ENCODE data around the gene S100A14.
"Not testable (repeated sequence)": the region's sequence is repeated elsewhere in the genome, so short reads cannot be mapped to it uniquely, and the experiment has no call there.

S100A14 gene

GRCh38 chr1:153614189-153614900, 1.8 kb downstream of the S100A14 start:
- DNase-seq, result no peak

- DNase-seq, result no peak
Observed at GRCh38 chr1:153613406-153613805, 2.7 kb downstream of the S100A14 start.

DNA sequence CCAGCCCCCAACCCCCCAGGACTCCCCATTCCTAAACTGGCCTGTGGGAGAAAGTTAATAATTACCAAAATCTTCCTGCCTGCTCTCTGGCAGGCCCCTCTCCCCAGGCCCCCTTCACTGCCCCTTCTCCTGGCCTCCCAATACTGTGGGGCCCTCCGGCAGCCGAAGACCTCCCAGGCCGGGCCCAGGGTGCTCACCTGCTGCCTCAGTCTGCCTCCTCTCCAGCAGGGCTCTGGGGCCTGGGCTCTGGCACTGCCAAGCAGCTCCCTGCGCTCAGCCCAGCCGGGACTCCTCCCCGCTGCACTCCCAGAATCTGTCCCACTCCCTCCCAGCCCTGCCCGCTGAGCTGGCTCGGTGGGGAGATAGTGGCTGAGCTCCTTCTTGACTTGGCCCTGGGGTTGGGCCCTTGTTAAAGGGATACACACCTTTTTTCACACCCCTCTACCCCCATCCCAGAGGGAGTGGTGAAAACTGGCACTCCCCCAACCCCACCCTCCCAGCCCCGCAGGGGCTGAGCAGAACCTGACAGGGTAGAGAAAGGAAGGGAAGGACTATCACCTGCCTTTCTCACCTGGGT, 3.3 kb downstream of the S100A14 start, which contains the start of gene S100A16:
S100A16 (minus strand) TSS at position 383 of the 577 bp plus-strand sequence. CDS start 4,986 bp downstream, outside the sequence.
- DNase-seq, result no peak

DNA sequence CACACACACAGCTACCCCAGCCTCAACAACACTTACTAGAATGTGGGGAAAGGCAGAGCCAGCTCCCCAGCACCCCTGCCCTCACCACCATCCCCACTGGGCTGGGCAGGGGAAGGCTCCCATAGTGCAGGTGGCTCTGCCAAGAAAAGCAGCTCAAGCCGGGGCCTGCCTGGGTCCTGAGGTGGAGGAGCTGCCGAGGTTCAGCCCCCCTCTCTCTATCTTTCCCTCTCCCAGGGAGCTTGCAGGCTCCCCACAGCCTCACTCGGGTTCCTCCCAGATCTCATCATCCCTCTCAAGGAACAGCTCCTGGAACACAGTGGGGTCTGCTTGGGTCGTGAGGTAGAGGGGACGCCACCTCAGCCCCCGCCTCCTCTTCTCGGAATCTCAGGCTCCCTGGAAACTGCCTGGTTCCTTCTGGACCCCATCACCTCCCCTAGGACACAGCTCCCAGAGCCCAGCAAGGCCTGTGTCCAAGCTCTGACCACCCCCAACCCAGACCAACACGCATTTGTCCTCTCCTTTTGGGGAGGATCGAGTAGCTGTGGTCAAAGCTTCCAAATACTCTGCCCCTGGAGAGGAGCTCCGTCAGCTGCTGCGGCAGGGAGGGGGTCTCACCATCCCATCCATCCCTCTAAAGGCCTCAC, 3.9 kb downstream of the S100A14 start:
- DNase-seq, result no peak

GRCh38 chr1:153611356-153611755, 4.8 kb downstream of the S100A14 start:
- DNase-seq, result no peak

DNA sequence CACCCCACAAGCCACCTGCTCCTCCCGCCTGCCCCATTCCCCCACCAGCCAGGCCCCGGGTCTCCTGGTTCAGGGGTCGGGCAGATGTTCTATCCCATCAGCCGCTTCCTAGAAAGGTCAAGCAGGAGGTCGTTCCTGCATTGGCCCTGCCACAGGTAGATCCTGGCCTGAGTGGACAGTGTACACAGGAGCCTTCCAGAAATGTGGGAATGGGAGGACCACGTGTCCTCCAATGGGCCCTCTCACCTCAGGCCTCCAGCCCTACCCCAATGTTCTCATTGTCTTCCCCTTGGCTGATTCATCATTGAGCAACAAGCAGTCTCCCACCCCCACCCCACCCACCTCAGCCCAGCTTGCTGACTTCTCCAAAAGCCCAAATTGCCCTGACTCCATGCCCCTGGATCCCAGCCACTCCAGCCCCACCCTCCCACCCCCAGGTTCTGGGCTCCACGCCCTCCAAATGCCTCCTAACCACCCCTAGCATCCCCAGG, 5.3 kb downstream of the S100A14 start:
- no peak for DNase-seq

DNA sequence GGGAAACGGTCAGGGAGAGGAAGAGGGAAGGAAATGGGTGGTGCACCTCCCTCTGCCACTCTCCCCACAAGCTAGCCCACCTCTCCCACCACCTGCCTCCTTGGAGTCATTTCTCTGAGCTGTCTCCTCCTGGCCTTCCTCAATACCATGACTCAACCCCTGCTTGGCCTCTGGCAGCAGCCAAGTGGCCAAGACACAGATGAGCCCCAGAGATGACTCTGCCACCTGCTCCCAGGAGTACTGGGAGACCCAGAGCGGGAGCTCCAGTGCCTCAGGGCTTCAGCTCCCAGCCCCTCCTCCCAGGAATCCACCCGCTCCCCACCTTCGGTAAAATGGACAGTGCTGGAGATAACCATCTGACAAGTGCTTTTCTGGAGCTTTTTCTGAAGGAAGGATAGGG, 5.8 kb downstream of the S100A14 start:
- DNase-seq, result no peak

GRCh38 chr1:153609585-153609907, 6.6 kb downstream of the S100A14 start:
- no peak for DNase-seq

DNA sequence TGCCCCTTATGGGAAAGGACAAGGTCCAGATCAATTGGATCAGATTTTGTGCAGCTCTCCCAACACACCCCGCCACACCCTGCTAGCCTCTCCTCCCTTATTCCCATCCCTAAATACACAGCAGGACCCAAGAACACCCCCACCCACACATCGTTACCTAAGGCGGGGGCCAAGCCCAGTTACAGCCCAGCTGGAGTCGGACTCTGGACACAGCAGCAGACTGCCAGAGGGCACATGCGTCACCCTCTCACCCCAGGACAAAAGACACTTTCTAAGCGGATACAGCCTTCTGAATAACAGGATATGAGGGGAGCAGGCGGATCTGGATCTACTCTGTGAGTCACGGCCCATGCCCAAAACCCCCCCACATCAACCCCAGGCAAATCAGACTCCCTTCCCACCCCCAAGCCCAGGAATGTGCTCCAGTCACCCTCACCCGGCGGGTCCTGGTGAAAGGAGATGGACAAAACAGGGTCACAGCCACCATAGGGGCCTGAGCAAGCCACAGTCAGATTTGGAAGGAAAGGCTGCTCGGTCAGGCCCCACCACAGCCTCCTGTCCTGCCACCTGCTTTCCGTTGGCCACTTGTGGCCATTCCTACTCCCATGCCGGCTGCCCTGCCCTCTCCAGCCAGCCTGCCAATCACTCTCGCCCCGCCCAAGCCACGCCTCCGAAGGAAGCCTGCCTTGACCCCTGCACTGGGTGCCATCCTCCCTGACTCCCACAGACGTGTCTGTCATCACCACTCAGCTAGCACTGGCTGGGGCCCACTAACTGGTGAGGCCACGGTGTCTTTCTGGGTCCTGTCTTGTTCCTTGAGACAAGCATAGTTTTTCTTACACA, 7.2 kb downstream of the S100A14 start:
- peak; percentile 22 for DNase-seq

DNA sequence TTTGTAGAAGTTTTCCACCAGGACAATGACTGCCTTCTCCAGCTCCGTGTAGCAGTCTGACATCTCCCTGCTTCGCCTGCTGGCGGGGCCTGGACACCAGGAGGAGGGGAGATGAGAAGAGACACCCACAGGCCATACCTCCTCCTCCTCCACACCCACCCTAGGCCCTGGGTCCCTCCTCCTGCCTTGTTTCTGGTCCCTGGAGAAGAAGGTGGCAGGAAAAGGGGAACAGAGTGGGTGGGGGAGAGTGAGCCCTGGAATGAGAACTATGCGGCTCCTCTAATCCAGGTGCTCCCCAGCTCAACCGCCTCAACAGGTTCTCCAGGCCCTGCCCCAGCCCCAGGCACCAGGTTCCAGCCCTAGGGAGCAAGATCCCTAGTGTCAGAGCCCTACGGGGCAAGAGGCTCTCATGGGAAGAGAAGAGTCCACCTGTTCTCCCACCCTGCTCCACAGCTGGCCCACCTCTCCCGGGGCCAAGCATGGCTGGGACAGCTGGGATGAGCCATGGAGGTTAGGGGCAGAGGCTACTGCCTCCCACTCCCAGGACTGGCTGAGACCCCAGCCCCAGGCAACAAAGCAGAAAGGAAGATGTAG, 7.9 kb downstream of the S100A14 start:
- DNase-seq, result no peak

GRCh38 chr1:153607381-153607780, 8.7 kb downstream of the S100A14 start:
- no peak for DNase-seq

- no peak for DNase-seq
Observed at GRCh38 chr1:153606194-153606593, 9.9 kb downstream of the S100A14 start.

DNA sequence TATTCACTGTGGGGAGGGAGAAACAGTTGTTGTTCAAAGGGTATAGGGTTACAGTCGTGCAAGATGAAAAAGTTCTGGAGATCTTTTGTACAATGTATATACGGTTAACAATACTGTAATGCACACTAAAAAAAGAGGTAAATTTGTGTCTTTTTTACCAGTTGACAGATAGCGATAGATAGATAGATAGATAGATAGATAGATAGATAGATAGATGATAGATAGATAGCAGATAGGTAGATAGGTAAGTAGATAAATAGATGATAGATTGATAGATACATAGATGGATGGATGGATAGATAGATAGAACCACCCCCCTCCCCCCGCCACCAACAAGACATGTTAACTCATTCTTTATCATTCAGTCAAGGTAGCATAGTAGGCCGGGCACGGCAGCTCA, 13.4 kb downstream of the S100A14 start:
- DNase-seq, result no peak

GRCh38 chr1:153599847-153600246, 16.3 kb downstream of the S100A14 start:
- DNase-seq, result no peak

DNA sequence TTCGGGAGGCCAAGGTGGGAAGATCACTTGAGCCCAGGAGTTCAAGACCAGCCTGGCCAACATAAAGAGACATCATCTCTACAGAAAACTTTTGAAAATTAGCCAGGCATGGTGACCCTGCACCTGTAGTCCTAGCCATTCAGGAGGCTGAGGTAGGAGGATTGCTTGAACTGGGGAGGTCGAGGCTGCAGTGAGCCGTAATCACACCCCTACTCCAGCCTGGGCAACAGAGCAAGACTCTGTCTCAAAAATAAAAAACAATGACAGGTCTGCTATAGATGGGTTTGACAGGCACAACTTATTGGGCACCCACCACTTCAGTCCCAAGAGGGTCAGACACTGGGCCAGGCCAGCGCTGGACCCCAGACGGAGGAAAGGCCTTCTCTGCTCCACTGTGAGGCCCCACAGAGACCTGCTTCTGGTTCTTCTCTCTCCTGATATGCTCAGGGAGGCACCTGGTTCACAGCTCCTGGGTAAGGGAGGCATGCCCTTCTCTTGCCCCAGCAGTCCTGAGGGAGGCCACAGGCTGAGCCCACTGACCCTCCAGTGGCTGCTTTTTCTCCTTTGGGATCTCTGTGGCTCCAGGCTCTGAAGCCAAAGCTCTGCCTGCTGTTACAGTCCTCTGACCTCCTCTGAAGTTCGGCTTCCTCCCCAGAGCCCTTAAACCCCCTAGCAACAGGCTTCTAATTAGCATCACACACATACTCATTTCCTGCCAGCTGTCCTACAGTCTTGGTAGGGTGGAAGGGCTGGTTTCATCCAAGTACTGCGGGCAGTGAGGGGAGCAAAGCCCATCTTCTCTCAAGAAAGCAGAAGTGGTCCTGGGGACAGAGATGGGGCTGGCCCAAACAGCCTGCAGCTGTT, 17.6 kb downstream of the S100A14 start:
- peak; percentile 34 for DNase-seq

DNA sequence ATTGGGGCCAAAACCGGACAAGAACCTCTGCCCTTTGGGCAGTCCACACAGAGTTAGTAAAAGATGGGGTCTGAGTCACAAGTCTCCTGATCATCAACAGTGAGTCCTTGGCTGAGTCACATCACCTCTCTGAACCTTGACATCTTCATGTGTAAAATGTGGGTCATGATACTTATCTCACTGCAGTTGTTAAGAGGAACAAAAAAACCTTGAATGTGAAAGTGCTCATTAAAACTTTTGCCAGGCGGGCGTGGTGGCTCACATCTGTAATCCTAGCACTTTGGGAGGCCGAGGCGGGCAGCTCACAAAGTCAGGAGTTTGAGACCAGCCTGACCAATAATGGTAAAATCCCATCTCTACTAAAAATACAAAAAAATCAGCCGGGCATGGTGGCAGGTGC, 18.9 kb downstream of the S100A14 start:
- peak; percentile 35 for DNase-seq

- no peak for DNase-seq
Observed at GRCh38 chr1:153592748-153593147, 23.4 kb downstream of the S100A14 start.

- no peak for DNase-seq
Observed at GRCh38 chr1:153588482-153588881, 27.6 kb downstream of the S100A14 start.

GRCh38 chr1:153588033-153588432, 28.1 kb downstream of the S100A14 start:
- DNase-seq, result not testable (repeated sequence)

DNA sequence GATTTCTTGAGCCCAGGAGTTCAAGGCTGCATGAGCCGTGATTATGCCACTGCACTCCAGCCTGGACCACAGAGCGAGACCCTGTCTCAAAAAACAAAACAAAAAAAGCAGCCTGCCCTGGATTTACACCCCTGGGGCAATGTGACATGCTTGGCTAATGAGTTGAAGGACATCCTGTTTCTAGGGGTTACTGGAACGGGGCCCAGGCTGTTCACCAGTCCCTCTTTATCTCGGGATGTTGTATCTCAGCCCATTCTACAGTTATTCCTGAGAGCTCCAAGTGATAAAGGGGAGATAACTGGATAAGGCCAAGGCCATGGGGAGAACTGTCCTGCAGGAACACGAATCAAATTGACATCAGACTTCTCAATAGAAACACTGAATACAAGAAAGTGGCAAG, 28.8 kb downstream of the S100A14 start:
- DNase-seq, result no peak

GRCh38 chr1:153586347-153586746, 29.8 kb downstream of the S100A14 start:
- no peak for DNase-seq

- no peak for DNase-seq
Observed at GRCh38 chr1:153585006-153585405, 31.1 kb downstream of the S100A14 start.
